Erythroblast (primary cell): ENCODE data around the gene TMEM17.

Source experiments
- GATA1 ChIP-seq: IDR thresholded peaks from 2 replicates; pipeline ENCODE4 v1.6.1; 2011; ENCODE audit warnings: low read depth, mild to moderate bottlenecking, control low read depth, low read length, moderate library complexity
- POLR2A ChIP-seq: IDR thresholded peaks from 2 replicates; pipeline ENCODE4 v1.6.1; 2011; ENCODE audit warnings: mild to moderate bottlenecking, low read length

- TF ChIP-seq POLR2A: no peak
- TF ChIP-seq GATA1: no peak
These were observed 36.9 kb downstream of the TMEM17 start for GRCh38 chr2:62469114-62469513.
